Measurements from ENCODE around the gene NGEF. TPM values are rescaled to one million over a fixed set of nuclear protein-coding genes. Genes with fewer than 3 reads are reported as not detected.

NGEF gene
- total and polyA plus RNA-seq, 9 of the 15 experiments (the other 6 are each of a cell fraction or from before 2014, with no cell fraction given): 0.07 to 0.17 (median 0.09) TPM; not detected in 6

- TF ChIP-seq ARID2 (IDR thresholded peaks at IDR 0.05) (no peak), ZKSCAN3 (CRISPR knock-in tag; IDR thresholded peaks at IDR 0.05) (no peak)
Measured at GRCh38 chr2:232874677-232875223, 138.3 kb downstream of the NGEF start (continued).

GRCh38 chr2:232873909-232874641, 139.0 kb downstream of the NGEF start:
- H3K4me2 ChIP-seq (ENCODE audit: insufficient read depth, low read length): no peak overlapping the region
- no peaks in the 10 kb centered on the region for H3K9me3 ChIP-seq (replicated peaks; ENCODE audit: control insufficient read depth, insufficient read depth, low read depth, low read length)
- WGBS (ENCODE audit: insufficient coverage, low coverage, missing lambda C conversion rate): 52% methylated on average over 6 of the region's 6 CpGs
- FAIRE-seq: no peak
- 0 out of 3 replicates have a peak overlapping the region, but pooled peaks have one; percentile 13 for H3K27ac ChIP-seq (ENCODE audit: extremely low read depth, low read depth, low read length)
- no peaks in the 10 kb centered on the region for H4K20me1 ChIP-seq (replicated peaks; ENCODE audit: control insufficient read depth, insufficient read depth, low read length)
- H3K4me1 ChIP-seq (replicated peaks in 1 of 2; ENCODE audit: control insufficient read depth in 2 of 2, insufficient read depth in 2 of 2, low read length in 2 of 2): peaks cover 2 to 17% of the 10 kb centered on the region in 2 experiments; a peak in 3 of 5 replicates
- H3K9me1 ChIP-seq (ENCODE audit: control insufficient read depth, insufficient read depth, low read length): no peaks in the 10 kb centered on the region
- no TSS peak for BruUV-seq (replicated peaks)
- peak in 1 of 4 experiments; percentile 10 for DNase-seq (ENCODE audit: extremely low read depth in 1 of 4, low spot score in 3 of 4)
- POLR2A ChIA-PET: interaction anchor here (0.5 kb wide), 1 partner anchor 330 kb away, joined by 4 read pairs; no protein-coding TSS in a partner anchor
- H3K9ac ChIP-seq (ENCODE audit: insufficient read depth in 1 of 2, low read depth in 2 of 2, low read length in 2 of 2): peak overlapping the region in 1 of 2 experiments; percentile 52; a peak in 3 of 4 replicates
- H3K36me3 ChIP-seq (ENCODE audit: control insufficient read depth, insufficient read depth, low read length): no peaks in the 10 kb centered on the region
- ATAC-seq: peak; percentile 69
- CTCF ChIA-PET (ENCODE audit: low intra/inter-chr PET ratio): no interaction called here
- in situ Hi-C loops (cut with MboI) (no loop called here), intact Hi-C loops (cut with micrococcal nuclease) (no loop called here)
- no peaks in the 10 kb centered on the region for H3K79me2 ChIP-seq (ENCODE audit: control insufficient read depth, insufficient read depth, low read length)
- no peaks in the 10 kb centered on the region for H3K27me3 ChIP-seq (ENCODE audit: control insufficient read depth in 2 of 2, insufficient read depth in 2 of 2, low read length in 2 of 2)
- no peak overlapping the region for H3K4me3 ChIP-seq
- H2AFZ ChIP-seq (ENCODE audit: low read depth, low read length): peak overlapping the region; percentile 68; the same call in 1 of the 2 replicates
- TF ChIP-seq REST (IDR thresholded peaks at IDR 0.05; ENCODE audit: borderline replicate concordance): no peak
- TF ChIP-seq REST (CRISPR knock-in tag; IDR thresholded peaks at IDR 0.05; ENCODE audit: low read depth): no peak
- TF ChIP-seq COPS2 (conservative IDR thresholded peaks at IDR 0.05): no peak
- no peak for TF ChIP-seq TCF7 (IDR thresholded peaks at IDR 0.05; ENCODE audit: borderline replicate concordance)
- no peak for TF ChIP-seq TSHZ1 (CRISPR knock-in tag; IDR thresholded peaks at IDR 0.05)
- TF ChIP-seq SPI1 (IDR thresholded peaks at IDR 0.05; ENCODE audit: borderline replicate concordance, low read depth, low read length): 0 out of 2 replicates have a peak, but pooled peaks have one; percentile 25

Data from K562 (cell line).